ENCODE data around the gene LMTK2.
A peak's percentile ranks its signal among the peaks of the same experiment; 100 is the strongest.
"Not testable (repeated sequence)": the region's sequence is repeated elsewhere in the genome, so short reads cannot be mapped to it uniquely, and the experiment has no call there.

Gene LMTK2

DNA sequence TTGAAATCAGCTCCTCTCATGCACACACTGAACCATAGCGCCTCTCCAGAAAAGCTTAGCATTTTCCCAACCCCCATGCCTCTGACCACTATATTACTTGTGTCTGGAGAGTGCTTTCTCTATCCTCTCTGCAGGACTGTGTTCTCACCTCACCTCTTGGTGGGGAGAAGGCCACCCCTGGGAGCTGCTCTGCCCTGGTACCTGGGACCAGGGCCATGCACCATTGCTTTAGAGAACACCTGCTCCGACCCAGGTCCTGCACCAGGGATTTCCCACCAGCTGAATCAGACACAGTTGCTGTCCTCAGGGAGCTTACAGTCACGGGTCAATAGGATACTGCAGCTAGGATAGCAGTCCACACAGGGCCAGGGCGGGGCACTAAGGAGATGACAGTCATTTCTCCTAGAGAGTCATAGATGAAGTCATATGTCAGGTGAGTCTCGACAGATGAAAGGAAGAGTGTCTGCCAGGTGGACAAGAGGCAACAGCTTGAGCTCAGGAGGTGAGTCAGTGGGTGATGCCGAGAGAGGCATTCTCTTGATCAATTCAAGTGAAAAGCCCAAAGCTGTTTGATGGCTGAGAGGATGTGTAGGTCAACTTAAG is 619 bp upstream of the LMTK2 start:
- DNase-seq (ENCODE audit: low read depth): no peak

GRCh38 chr7:98107313-98107721 is 655 bp downstream of the LMTK2 start:
- DNase-seq (ENCODE audit: low read depth): peak; percentile 44

- DNase-seq (ENCODE audit: low read depth): no peak
Observed at GRCh38 chr7:98110249-98111022, 3.8 kb downstream of the LMTK2 start.

GRCh38 chr7:98112077-98112476 is 5.4 kb downstream of the LMTK2 start:
- DNase-seq (ENCODE audit: low read depth): no peak

GRCh38 chr7:98115746-98116525 is 9.3 kb downstream of the LMTK2 start:
- no peak for DNase-seq (ENCODE audit: low read depth)

GRCh38 chr7:98116656-98117461 is 10.2 kb downstream of the LMTK2 start:
- DNase-seq (ENCODE audit: low read depth): peak; percentile 60

DNA sequence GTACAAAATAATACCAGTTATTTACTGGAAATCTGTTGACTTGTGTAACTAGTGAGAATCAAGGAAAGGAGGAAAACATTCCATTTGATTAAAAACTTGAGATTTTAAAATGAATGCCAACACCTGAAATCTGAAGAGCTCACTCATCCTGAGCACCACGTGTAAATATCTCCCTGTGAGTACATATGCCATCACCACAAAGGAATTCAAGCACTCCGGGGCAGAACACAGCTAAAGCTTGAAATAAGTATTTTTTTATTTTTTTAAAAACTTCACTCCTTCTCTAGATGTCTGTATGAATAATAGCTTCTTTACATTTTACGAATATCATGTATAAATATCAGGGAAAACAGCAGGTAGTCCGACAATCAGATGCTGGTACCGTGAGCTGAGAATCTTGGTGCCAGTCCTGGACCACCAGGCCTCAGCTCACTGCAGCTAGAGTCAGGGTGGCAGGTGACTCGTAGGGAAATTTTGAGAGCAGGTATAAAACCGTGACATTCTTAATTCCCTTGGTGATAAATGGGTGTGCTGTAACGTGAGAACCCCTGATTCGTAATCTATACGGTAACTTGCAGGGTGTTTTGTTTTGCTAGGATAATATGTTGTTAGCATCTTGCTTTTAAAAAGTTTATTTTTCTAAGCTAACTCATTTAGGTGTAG is 12.7 kb downstream of the LMTK2 start:
- peak; percentile 85 for DNase-seq (ENCODE audit: low read depth)

GRCh38 chr7:98120559-98120958 is 13.9 kb downstream of the LMTK2 start:
- DNase-seq (ENCODE audit: low read depth): no peak

- not testable (repeated sequence) for DNase-seq (ENCODE audit: low read depth)
Observed at GRCh38 chr7:98121388-98121787, 14.7 kb downstream of the LMTK2 start.

- no peak for DNase-seq (ENCODE audit: low read depth)
Observed at GRCh38 chr7:98123365-98123696, 16.7 kb downstream of the LMTK2 start.

DNA sequence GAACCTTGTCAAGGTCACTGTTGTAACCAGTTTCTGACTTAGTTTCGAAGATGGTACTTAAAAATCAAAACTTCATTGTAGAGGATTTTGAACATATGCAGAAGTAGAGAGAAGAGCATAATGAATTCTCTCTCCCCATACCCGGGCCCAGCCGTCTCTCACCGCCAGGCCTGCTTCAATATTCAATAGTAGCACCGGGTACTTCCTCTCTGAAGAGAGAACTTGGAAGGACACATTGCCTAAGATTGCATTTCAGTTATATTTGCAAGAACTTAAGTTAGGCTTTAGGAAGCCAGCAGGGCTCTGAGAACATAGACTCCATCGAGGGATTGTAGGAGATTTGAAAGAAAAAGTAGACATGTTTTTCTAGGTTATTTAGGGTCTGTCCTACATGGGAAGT is 19.1 kb downstream of the LMTK2 start:
- DNase-seq (ENCODE audit: low read depth): no peak

GRCh38 chr7:98126311-98127142 is 19.9 kb downstream of the LMTK2 start:
- peak; percentile 15 for DNase-seq (ENCODE audit: low read depth)

- no peak for DNase-seq (ENCODE audit: low read depth)
Observed at GRCh38 chr7:98128346-98128745, 21.7 kb downstream of the LMTK2 start.

- DNase-seq (ENCODE audit: low read depth): no peak
Observed at GRCh38 chr7:98130959-98131358, 24.3 kb downstream of the LMTK2 start.

GRCh38 chr7:98133181-98133580 is 26.5 kb downstream of the LMTK2 start:
- peak; percentile 41 for DNase-seq (ENCODE audit: low read depth)

- peak; percentile 71 for DNase-seq (ENCODE audit: low read depth)
Observed at GRCh38 chr7:98133621-98134303, 27.1 kb downstream of the LMTK2 start.

- DNase-seq (ENCODE audit: low read depth): no peak
Observed at GRCh38 chr7:98134420-98135228, 28.0 kb downstream of the LMTK2 start.

GRCh38 chr7:98135984-98136383 is 29.3 kb downstream of the LMTK2 start:
- no peak for DNase-seq (ENCODE audit: low read depth)

DNA sequence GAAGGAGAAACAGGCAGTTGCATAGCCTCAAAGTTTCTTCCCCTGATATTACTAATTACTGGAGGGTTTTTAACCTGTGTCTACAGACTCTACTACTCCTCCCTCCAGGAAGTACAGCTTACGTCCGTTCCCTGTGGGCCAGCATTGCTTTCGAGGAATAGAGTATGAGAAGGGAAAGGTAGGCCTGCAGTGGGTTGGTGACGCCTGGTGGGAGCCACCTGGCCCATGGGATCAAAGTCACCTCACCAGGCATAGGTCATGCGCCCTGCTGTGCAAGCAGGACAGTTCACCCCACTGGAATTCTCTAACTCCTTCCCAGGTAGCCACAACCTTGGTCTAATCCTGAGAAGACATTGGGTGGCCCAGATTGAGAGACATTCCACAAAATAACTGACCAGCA is 29.8 kb downstream of the LMTK2 start:
- DNase-seq (ENCODE audit: low read depth): no peak

Measured in ELR (cell line).